22Rv1 (cell line): ENCODE results near the gene HRH2.

Experiments
- ZFX ChIP-seq: fragments of 450-650 bp; IDR thresholded peaks from 2 replicates; pipeline ENCODE4 v1.6.1; 2017; ENCODE audit warnings: antibody characterized with exemption, borderline replicate concordance
- TF ChIP-seq, protein P1 (sequence below): fragments of 450-650 bp; IDR thresholded peaks from 2 replicates; pipeline ENCODE4 v1.5.1; 2017; ENCODE audit warnings: mild to moderate bottlenecking

DNA sequence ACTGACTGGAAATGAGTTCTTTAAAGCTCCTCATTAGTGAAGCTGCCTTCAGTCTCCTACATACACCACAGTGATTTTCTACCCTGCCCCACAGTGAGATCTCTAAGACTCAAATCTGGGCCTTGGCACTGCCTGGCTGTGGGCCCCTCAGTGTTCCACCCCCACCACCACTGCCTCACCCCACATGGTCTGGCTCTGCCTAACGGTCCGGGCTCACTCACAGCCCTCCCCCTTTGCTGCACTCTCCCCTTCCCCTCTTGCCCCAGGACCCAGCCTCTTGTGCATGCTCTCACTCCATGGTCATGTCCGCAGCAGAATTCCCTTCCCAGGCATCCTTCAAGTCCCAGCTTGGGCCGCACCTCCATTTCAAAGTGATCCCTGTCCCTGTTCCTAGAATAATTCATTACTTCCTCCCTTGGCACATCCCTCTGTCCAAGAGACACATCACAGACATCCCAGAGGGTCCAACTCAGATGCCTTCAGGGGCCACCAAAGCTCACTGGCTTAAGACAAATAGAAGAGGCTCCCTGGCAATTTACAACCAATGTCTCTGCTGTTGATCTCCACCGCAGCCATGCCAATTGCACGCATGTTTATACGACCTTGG, 56.7 kb downstream of the HRH2 start:
- TF ChIP-seq, protein P1, sequence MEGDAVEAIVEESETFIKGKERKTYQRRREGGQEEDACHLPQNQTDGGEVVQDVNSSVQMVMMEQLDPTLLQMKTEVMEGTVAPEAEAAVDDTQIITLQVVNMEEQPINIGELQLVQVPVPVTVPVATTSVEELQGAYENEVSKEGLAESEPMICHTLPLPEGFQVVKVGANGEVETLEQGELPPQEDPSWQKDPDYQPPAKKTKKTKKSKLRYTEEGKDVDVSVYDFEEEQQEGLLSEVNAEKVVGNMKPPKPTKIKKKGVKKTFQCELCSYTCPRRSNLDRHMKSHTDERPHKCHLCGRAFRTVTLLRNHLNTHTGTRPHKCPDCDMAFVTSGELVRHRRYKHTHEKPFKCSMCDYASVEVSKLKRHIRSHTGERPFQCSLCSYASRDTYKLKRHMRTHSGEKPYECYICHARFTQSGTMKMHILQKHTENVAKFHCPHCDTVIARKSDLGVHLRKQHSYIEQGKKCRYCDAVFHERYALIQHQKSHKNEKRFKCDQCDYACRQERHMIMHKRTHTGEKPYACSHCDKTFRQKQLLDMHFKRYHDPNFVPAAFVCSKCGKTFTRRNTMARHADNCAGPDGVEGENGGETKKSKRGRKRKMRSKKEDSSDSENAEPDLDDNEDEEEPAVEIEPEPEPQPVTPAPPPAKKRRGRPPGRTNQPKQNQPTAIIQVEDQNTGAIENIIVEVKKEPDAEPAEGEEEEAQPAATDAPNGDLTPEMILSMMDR = no peak
- no peak for TF ChIP-seq ZFX
